Transverse colon (tissue), 4 donors: ENCODE results near the gene ESF1. TPM values are rescaled to one million over a fixed set of nuclear protein-coding genes. Genes with fewer than 3 reads are reported as not detected.

Experiments used
- DNase-seq: peaks from one replicate; pipeline ENCODE4 v3.0.0-alpha.2; 2019
- H3K27ac ChIP-seq, 4 donors: fragments of 200-600 bp; sonication (generic); 2 replicates each; pipeline ENCODE4 v1.5.1; 2016 to 2018; ENCODE audit warnings: inconsistent platforms in 4 of 4
- H3K27me3 ChIP-seq: fragments of 200-600 bp; sonication (generic); 2 replicates; pipeline ENCODE4 v1.5.1; 2017; ENCODE audit warnings: inconsistent platforms
- H3K36me3 ChIP-seq, 4 donors: fragments of 200-600 bp; sonication (generic); 2 replicates each; pipeline ENCODE4 v1.5.1; 2017 to 2019; ENCODE audit warnings: inconsistent platforms in 4 of 4
- H3K4me1 ChIP-seq, 4 donors: fragments of 200-600 bp; sonication (generic); 2 replicates each; pipeline ENCODE4 v1.5.1; 2017 to 2020; ENCODE audit warnings: inconsistent platforms in 4 of 4
- H3K4me3 ChIP-seq, 4 donors: fragments of 200-600 bp; sonication (generic); 1 replicate in 1 of 4; 2 replicates in 3 of 4; pipeline versions ENCODE4 v1.5.1 to v1.6.1; 2017 to 2019; ENCODE audit warnings: inconsistent platforms in 4 of 4
- H3K9me3 ChIP-seq, 2 donors: fragments of 200-600 bp; sonication (generic); 2 replicates each; pipeline ENCODE4 v1.5.1; 2017 to 2019; ENCODE audit warnings: inconsistent platforms in 2 of 2
- EP300 ChIP-seq: sonication (generic); formaldehyde crosslinking; IDR thresholded peaks from one replicate; pipeline ENCODE4 v1.6.1; 2017; ENCODE audit warnings: antibody characterized with exemption, low read depth
- POLR2A ChIP-seq: fragments of 450-650 bp; IDR thresholded peaks from one replicate; pipeline ENCODE4 v1.6.1; 2016; ENCODE audit warnings: antibody characterized with exemption, mild to moderate bottlenecking, moderate library complexity
- POLR2AphosphoS5 ChIP-seq, 3 donors: sonication (generic); formaldehyde crosslinking; IDR thresholded peaks; one replicate each; pipeline ENCODE4 v1.6.1; 2016; ENCODE audit warnings: antibody characterized with exemption in 3 of 3
- WGBS, 2 donors: methylation state at CpG; one replicate each; pipeline ENCODE4 v1.1.5; 2018; ENCODE audit warnings: low coverage in 1 of 2; 5-methylcytosine and 5-hydroxymethylcytosine counted together
- in situ Hi-C, 4 donors: fragments of 200-750 bp; cut with MboI; loops; one replicate each; pipeline versions ENCODE4 v1.15.0 to v1.15.1; 2017; ENCODE audit warnings: low sequenced_read_pairs in 3 of 4, low pct_ligation_motif_present in 1 of 4, low pct_unique_long_range_greater_than_20kb in 1 of 4
- intact Hi-C: fragments of 100-400 bp; cut with DNase I; formaldehyde crosslinking; loops from one replicate; pipeline ENCODE4 v1.15.1; 2023; ENCODE audit warnings: low total_unique reads
- total RNA-seq, 4 donors: library from RNA; depleted of rRNA; stranded (reverse); fragments of >200 nt; gene quantifications; one replicate each; pipeline ENCODE4 v1.1.0, GENCODE V29; 2016
- TF ChIP-seq, protein P1 (sequence below), 5 experiments: fragments of 200-600 bp in 3 of 5; fragments of 450-650 bp in 2 of 5; sonication (generic) in 3 of 5; IDR thresholded peaks; 1 replicate in 2 of 5; 2 replicates in 3 of 5; pipeline ENCODE4 v1.5.1; 2016 to 2017; ENCODE audit warnings: antibody characterized with exemption in 5 of 5, inconsistent platforms in 3 of 5, mild to moderate bottlenecking in 2 of 5, moderate library complexity in 1 of 5

Gene ESF1
- total RNA-seq, 4 donors from 2014 or later, result 3.0 to 51.9 (median 12.3) TPM

DNA sequence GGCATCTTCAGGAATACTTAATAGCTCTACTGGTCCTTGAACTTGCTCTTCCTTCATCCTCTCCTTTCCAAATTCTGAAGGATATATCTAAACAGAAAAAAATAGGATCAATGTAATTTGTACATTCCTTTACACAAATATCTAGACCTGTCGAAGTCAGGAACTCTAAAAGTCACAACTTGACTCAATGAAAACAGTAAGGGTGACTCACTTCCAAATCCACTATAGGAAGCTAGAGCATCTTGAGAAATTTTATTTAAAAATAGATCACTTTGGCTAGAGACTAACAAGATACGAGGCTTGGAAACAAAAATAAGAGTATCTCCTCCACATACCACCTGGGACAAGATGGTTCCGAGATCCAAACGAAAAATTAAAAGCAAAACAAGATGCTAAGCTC, 12.2 kb downstream of the ESF1 start:
- 65 to 74% methylated on average over 4 of the region's 4 CpGs for WGBS, 2 donors
- Histone ChIP-seq H3K36me3 (peaks cover 0 to 60% (median 29%) of the 10 kb centered on the region in 4 donors), H3K9me3 (no peaks in the 10 kb centered on the region), H3K27ac (no peak overlapping the region), H3K4me3 (no peak overlapping the region), H3K27me3 (no peaks in the 10 kb centered on the region), H3K4me1 (no peaks in the 10 kb centered on the region)
- in situ Hi-C loops (loop anchor here (10.0 to 25.0 kb wide), 2 partner anchors 138 to 660 kb away; partner anchors contain the start of gene TASP1 (in 1 of the 4)), intact Hi-C loops (no loop called here)
- no peak for TF ChIP-seq POLR2A
- TF ChIP-seq POLR2AphosphoS5 (IDR thresholded peaks at IDR 0.05), result no peak
- no peak for TF ChIP-seq EP300
- TF ChIP-seq, protein P1, sequence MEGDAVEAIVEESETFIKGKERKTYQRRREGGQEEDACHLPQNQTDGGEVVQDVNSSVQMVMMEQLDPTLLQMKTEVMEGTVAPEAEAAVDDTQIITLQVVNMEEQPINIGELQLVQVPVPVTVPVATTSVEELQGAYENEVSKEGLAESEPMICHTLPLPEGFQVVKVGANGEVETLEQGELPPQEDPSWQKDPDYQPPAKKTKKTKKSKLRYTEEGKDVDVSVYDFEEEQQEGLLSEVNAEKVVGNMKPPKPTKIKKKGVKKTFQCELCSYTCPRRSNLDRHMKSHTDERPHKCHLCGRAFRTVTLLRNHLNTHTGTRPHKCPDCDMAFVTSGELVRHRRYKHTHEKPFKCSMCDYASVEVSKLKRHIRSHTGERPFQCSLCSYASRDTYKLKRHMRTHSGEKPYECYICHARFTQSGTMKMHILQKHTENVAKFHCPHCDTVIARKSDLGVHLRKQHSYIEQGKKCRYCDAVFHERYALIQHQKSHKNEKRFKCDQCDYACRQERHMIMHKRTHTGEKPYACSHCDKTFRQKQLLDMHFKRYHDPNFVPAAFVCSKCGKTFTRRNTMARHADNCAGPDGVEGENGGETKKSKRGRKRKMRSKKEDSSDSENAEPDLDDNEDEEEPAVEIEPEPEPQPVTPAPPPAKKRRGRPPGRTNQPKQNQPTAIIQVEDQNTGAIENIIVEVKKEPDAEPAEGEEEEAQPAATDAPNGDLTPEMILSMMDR (IDR thresholded peaks at IDR 0.05), result no peak
- DNase-seq, result no peak

DNA sequence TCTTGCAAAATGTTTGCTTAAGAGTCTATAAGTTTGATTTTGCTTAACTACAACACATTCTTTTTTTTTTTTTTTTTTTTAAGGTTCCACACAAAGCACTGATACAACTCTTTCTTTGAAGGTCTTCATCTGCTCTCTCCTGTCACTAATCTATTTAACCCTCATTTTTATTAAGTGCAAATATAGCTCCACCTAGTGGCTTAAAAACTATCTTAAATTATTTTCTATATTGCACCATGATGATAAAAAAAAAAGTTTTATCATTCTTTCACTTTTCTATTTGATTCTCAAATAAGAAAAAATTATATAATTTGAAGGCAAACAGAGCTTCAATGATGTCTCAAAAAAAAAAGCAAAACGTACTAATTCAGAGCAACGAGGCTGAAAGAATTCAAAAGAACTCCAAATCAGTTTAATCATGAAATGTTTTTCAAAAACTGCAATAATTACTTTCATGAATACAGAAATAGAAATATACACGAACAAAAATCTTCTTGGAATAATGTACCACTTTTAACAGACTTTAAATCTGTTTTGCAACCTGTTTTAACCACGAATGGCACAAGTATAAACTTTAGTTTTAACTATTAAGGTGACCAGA, 12.8 kb downstream of the ESF1 start:
- TF ChIP-seq, protein P1 (IDR thresholded peaks at IDR 0.05), result peak in 4 of 5 experiments; percentile 44 to 56 (median 49)
- TF ChIP-seq POLR2A (no peak), EP300 (no peak), POLR2AphosphoS5 (IDR thresholded peaks at IDR 0.05) (no peak)
- in situ Hi-C loops, result loop anchor here (10.0 to 25.0 kb wide), 2 partner anchors 137 to 660 kb away; partner anchors contain the start of gene TASP1 (in 1 of the 4)
- no peak overlapping the region for H3K4me3 ChIP-seq
- no peaks in the 10 kb centered on the region for H3K9me3 ChIP-seq
- H3K4me1 ChIP-seq, result no peaks in the 10 kb centered on the region
- 51 to 56% methylated on average over 4 of the region's 4 CpGs for WGBS, 2 donors
- H3K27ac ChIP-seq, result no peak overlapping the region
- no peaks in the 10 kb centered on the region for H3K27me3 ChIP-seq
- intact Hi-C loops, result no loop called here
- H3K36me3 ChIP-seq, result peaks cover 0 to 59% (median 27%) of the 10 kb centered on the region in 4 donors
- no peak for DNase-seq

DNA sequence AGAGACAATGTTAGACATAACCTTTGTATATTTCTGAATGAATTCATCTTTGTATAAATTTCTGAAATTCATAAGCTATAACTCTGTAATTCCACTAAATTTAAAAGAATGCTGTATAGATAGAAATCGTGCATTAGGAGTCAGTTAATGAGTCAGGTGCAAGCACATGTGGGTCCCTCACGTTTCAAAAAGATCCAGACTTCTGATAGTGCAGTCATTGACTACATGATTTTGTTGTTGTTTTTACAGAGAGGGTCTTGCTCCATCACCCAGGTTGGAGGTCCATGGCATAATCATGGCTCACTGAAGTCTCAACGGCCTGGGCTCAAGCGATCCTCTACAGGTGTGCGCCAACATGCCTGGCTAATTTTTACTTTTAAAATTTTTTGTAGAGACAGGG, 14.6 kb downstream of the ESF1 start:
- intact Hi-C loops (no loop called here), in situ Hi-C loops (loop anchor here (10.0 to 25.0 kb wide), 2 partner anchors 135 to 658 kb away; partner anchors contain the start of gene TASP1 (in 1 of the 4))
- Histone ChIP-seq H3K4me1 (no peaks in the 10 kb centered on the region), H3K4me3 (no peak overlapping the region), H3K36me3 (peaks cover 0 to 58% (median 27%) of the 10 kb centered on the region in 4 donors), H3K27me3 (no peaks in the 10 kb centered on the region), H3K9me3 (peaks cover 6 to 9% of the 10 kb centered on the region in 2 donors), H3K27ac (no peak overlapping the region)
- 86 to 90% methylated on average over 3 to 5 of the region's 5 CpGs for WGBS, 2 donors
- no peak for DNase-seq
- TF ChIP-seq, protein P1 (IDR thresholded peaks at IDR 0.05), result no peak
- no peak for TF ChIP-seq POLR2AphosphoS5 (IDR thresholded peaks at IDR 0.05)
- TF ChIP-seq POLR2A, result no peak
- no peak for TF ChIP-seq EP300

DNA sequence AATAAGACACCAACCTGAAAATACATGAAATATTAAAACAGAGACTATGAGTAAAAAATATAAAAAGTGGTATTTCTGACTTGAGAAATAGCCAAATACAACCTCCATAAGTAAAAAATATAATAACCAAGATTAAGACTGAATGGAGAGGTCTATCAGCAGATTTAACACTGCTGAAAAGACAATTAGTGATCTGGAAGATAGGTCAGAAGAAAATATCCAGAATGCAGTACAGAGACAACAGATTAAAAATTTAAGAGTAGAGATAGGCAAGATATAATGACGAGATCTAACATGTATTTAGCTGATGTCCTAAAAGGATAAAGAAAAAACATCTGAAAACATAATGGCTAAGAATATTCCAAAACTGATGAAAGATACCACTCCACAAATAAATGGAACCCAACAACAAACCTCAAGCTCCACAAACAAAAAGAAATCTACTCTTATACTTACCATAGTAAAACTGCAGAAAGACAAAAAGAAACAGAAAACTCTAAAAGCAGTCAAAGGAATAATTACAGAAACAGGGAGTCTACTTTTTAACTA, 18.8 kb downstream of the ESF1 start:
- intact Hi-C loops (loop anchor here (10.0 kb wide), 1 partner anchor 641 kb away; no protein-coding TSS in a partner anchor), in situ Hi-C loops (loop anchor here (25.0 kb wide), 1 partner anchor 654 kb away; no protein-coding TSS in a partner anchor)
- Histone ChIP-seq H3K9me3 (peaks cover 6 to 9% of the 10 kb centered on the region in 2 donors), H3K27me3 (no peaks in the 10 kb centered on the region), H3K27ac (no peak overlapping the region), H3K4me1 (no peaks in the 10 kb centered on the region), H3K4me3 (no peak overlapping the region), H3K36me3 (peaks cover 0 to 64% (median 31%) of the 10 kb centered on the region in 4 donors)
- no peak for TF ChIP-seq POLR2A
- no peak for TF ChIP-seq EP300
- no peak for TF ChIP-seq POLR2AphosphoS5 (IDR thresholded peaks at IDR 0.05)
- TF ChIP-seq, protein P1 (IDR thresholded peaks at IDR 0.05), result no peak
- DNase-seq, result no peak
- 94 to 100% methylated on average over 1 of the region's 1 CpG for WGBS, 2 donors
